Activated gamma-delta T cell (primary cell): ENCODE measurements around the gene DKKL1.
"Not testable (repeated sequence)": the region's sequence is repeated elsewhere in the genome, so short reads cannot be mapped to it uniquely, and the experiment has no call there.

Experiments used
- DNase-seq: peaks from one replicate; lab custom pipeline; 2025; lab: John Stamatoyannopoulos, UW

The DKKL1 gene

GRCh38 chr19:49362048-49362928 is 1.4 kb upstream of the DKKL1 start, which contains the start of gene TEAD2:
Gene TEAD2, minus strand, starts transcription at chr19:49362416. Its CDS starts 2,341 bp downstream, at chr19:49360075.
- no peak for DNase-seq

- no peak for DNase-seq
Measured at GRCh38 chr19:49362929-49363267, 779 bp upstream of the DKKL1 start.

- no peak for DNase-seq
Measured at GRCh38 chr19:49364083-49364737, 533 bp downstream of the DKKL1 start.

GRCh38 chr19:49366110-49366509 is 2.4 kb downstream of the DKKL1 start:
- DNase-seq: no peak

- no peak for DNase-seq
Measured at GRCh38 chr19:49368711-49369358, 5.2 kb downstream of the DKKL1 start.

GRCh38 chr19:49371184-49371583 is 7.5 kb downstream of the DKKL1 start:
- no peak for DNase-seq

GRCh38 chr19:49373174-49373573 is 9.5 kb downstream of the DKKL1 start:
- DNase-seq: not testable (repeated sequence)

- DNase-seq: no peak
Measured at GRCh38 chr19:49374665-49375434, 11.2 kb downstream of the DKKL1 start.

- no peak for DNase-seq
Measured at GRCh38 chr19:49378512-49378911, 14.8 kb downstream of the DKKL1 start.

GRCh38 chr19:49380391-49380790 is 16.7 kb downstream of the DKKL1 start:
- DNase-seq: no peak

GRCh38 chr19:49382639-49383038 is 19.0 kb downstream of the DKKL1 start:
- no peak for DNase-seq

GRCh38 chr19:49383599-49383998 is 19.9 kb downstream of the DKKL1 start:
- no peak for DNase-seq

- DNase-seq: peak; percentile 64
Measured at GRCh38 chr19:49387936-49388372, 24.3 kb downstream of the DKKL1 start, which contains the start of gene KASH5. Gene KASH5, plus strand, starts transcription at chr19:49388249. Its CDS starts 2,635 bp downstream, at chr19:49390884.

GRCh38 chr19:49389406-49389805 is 25.7 kb downstream of the DKKL1 start:
- DNase-seq: no peak

- DNase-seq: no peak
Measured at GRCh38 chr19:49390131-49390928, 26.7 kb downstream of the DKKL1 start.

- no peak for DNase-seq
Measured at GRCh38 chr19:49390929-49391359, 27.3 kb downstream of the DKKL1 start.

- DNase-seq: peak; percentile 28
Measured at GRCh38 chr19:49391581-49392399, 28.1 kb downstream of the DKKL1 start.

GRCh38 chr19:49393881-49394280 is 30.2 kb downstream of the DKKL1 start:
- DNase-seq: no peak

- no peak for DNase-seq
Measured at GRCh38 chr19:49395581-49396407, 32.1 kb downstream of the DKKL1 start.
